HG03558 (cell line): ENCODE data around the gene PCDHA6.
"Not testable (repeated sequence)": the region's sequence is repeated elsewhere in the genome, so short reads cannot be mapped to it uniquely, and the experiment has no call there.

ENCODE experiments used
- ATAC-seq: cut with Tn5 transposase; IDR thresholded peaks from one replicate; pipeline ENCODE4 v1.9.1; 2021; ENCODE audit warnings: moderate number of reproducible peaks; ENCODE audit not compliant: unreplicated experiment; ENCODE audit errors: extremely low read depth

PCDHA6 gene

GRCh38 chr5:140857177-140857986 is 29.6 kb downstream of the PCDHA6 start:
- no peak for ATAC-seq

GRCh38 chr5:140857987-140858240 is 30.2 kb downstream of the PCDHA6 start:
- no peak for ATAC-seq

- ATAC-seq, result no peak
Measured at GRCh38 chr5:140862441-140863295, 34.9 kb downstream of the PCDHA6 start.

GRCh38 chr5:140868721-140869554 is 41.2 kb downstream of the PCDHA6 start, which contains the start of gene PCDHA11:
Gene PCDHA11 (plus strand): TSS chr5:140868957. CDS start chr5:140869104, 147 bp downstream.
- no peak for ATAC-seq

- no peak for ATAC-seq
Measured at GRCh38 chr5:140869555-140869886, 41.8 kb downstream of the PCDHA6 start.

GRCh38 chr5:140870221-140871201 is 42.8 kb downstream of the PCDHA6 start:
- no peak for ATAC-seq

- no peak for ATAC-seq
Measured at GRCh38 chr5:140875085-140876065, 47.6 kb downstream of the PCDHA6 start, which contains the start of gene PCDHA12. Gene PCDHA12 (plus strand): TSS chr5:140875308. CDS start chr5:140875473, 165 bp downstream.

GRCh38 chr5:140876541-140877261 is 48.9 kb downstream of the PCDHA6 start:
- ATAC-seq, result not testable (repeated sequence)

- no peak for ATAC-seq
Measured at GRCh38 chr5:140877262-140877581, 49.5 kb downstream of the PCDHA6 start.
